Body of pancreas (tissue), 4 donors: ENCODE results near the gene TEKT3. TPM values are rescaled to one million over a fixed set of nuclear protein-coding genes. Genes with fewer than 3 reads are reported as not detected.

ENCODE experiments used
- ATAC-seq: fragments of 150-250 bp; one replicate; pipeline ENCODE4 v1.9.1; 2016
- DNase-seq, 4 donors: peaks; one replicate each; pipeline ENCODE4 v3.0.0-alpha.2; 2019
- H3K27ac ChIP-seq, 4 donors: fragments of 200-600 bp; sonication (generic); 1 replicate in 3 of 4; 2 replicates in 1 of 4; pipeline versions ENCODE4 v1.5.1 to v1.6.1; 2016 to 2019; ENCODE audit warnings: mild to moderate bottlenecking in 1 of 4, mixed read lengths in 1 of 4, moderate library complexity in 1 of 4
- H3K27me3 ChIP-seq, 2 donors: fragments of 200-600 bp; sonication (generic); one replicate each; pipeline ENCODE4 v1.6.0; 2016; ENCODE audit warnings: mild to moderate bottlenecking in 1 of 2
- H3K36me3 ChIP-seq, 2 donors: fragments of 200-600 bp; sonication (generic); replicated peaks in 1 of 2; 2 replicates each; pipeline ENCODE4 v1.5.1; 2016; ENCODE audit warnings: low read depth in 2 of 2; ENCODE audit not compliant: insufficient read depth in 1 of 2
- H3K4me1 ChIP-seq: fragments of 200-600 bp; sonication (generic); one replicate; pipeline ENCODE4 v1.6.0; 2016
- H3K4me3 ChIP-seq, 2 donors: fragments of 200-600 bp; sonication (generic); 1 replicate in 1 of 2; 2 replicates in 1 of 2; pipeline ENCODE4 v1.5.1; 2016 to 2019
- H3K9me3 ChIP-seq, 3 donors: fragments of 200-600 bp; sonication (generic); 1 replicate in 2 of 3; 2 replicates in 1 of 3; pipeline ENCODE4 v1.5.1; 2016
- POLR2A ChIP-seq, 3 donors: fragments of 450-650 bp; IDR thresholded peaks; one replicate each; pipeline ENCODE4 v1.6.1; 2016; ENCODE audit warnings: antibody characterized with exemption in 3 of 3, mild to moderate bottlenecking in 2 of 3
- WGBS, 2 donors: methylation state at CpG; one replicate each; pipeline ENCODE4 v1.1.5; 2017; 5-methylcytosine and 5-hydroxymethylcytosine counted together
- intact Hi-C: fragments of 100-400 bp; cut with DNase I; formaldehyde crosslinking; loops from one replicate; pipeline ENCODE4 v1.15.1; 2023
- total RNA-seq, 2 donors: library from RNA; depleted of rRNA; stranded (reverse); fragments of >200 nt; gene quantifications; one replicate each; pipeline ENCODE4 v1.1.0, GENCODE V29; 2016
- TF ChIP-seq, protein P1 (sequence below), 7 experiments: fragments of 450-650 bp in 4 of 7; fragments of 200-600 bp in 3 of 7; sonication (generic) in 3 of 7; IDR thresholded peaks; one replicate each; pipeline ENCODE4 v1.5.1; 2016 to 2019; ENCODE audit warnings: antibody characterized with exemption in 7 of 7

TEKT3 gene
- total RNA-seq, 2 donors from 2014 or later: not detected

- no peak overlapping the region for H3K27ac ChIP-seq
- no peaks in the 10 kb centered on the region for H3K36me3 ChIP-seq
- no peaks in the 10 kb centered on the region for H3K9me3 ChIP-seq
- no peak for ATAC-seq
- WGBS, 2 donors: 73 to 74% methylated on average over 7 of the region's 7 CpGs
- intact Hi-C loops: no loop called here
- H3K4me3 ChIP-seq: no peak overlapping the region
- DNase-seq: no peak
- TF ChIP-seq, protein P1, sequence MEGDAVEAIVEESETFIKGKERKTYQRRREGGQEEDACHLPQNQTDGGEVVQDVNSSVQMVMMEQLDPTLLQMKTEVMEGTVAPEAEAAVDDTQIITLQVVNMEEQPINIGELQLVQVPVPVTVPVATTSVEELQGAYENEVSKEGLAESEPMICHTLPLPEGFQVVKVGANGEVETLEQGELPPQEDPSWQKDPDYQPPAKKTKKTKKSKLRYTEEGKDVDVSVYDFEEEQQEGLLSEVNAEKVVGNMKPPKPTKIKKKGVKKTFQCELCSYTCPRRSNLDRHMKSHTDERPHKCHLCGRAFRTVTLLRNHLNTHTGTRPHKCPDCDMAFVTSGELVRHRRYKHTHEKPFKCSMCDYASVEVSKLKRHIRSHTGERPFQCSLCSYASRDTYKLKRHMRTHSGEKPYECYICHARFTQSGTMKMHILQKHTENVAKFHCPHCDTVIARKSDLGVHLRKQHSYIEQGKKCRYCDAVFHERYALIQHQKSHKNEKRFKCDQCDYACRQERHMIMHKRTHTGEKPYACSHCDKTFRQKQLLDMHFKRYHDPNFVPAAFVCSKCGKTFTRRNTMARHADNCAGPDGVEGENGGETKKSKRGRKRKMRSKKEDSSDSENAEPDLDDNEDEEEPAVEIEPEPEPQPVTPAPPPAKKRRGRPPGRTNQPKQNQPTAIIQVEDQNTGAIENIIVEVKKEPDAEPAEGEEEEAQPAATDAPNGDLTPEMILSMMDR (IDR thresholded peaks at IDR 0.05): no peak
- no peak for TF ChIP-seq POLR2A (IDR thresholded peaks at IDR 0.05)
- H3K4me1 ChIP-seq: no peaks in the 10 kb centered on the region
- H3K27me3 ChIP-seq: no peaks in the 10 kb centered on the region
Observed at GRCh38 chr17:15361151-15361550, 19.8 kb upstream of the TEKT3 start.

DNA sequence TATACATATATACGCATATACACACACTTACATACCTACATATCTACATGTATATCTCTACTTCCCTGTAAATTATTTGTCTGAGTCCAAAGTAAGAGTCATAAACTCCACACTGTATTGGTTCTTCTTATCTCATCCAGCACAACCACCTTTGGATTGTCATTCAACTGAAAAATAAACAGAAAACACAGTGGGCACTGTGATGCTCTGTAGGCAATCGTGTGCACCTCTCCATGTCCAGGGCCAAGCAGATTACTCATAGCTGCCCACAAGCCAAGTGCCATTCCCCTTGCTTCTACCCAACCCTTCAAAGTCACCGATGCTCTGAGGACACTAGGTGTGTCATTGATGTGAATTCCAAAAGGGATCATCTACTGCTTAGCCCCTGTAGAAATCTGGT lies 12.9 kb upstream of the TEKT3 start:
- no peak for DNase-seq
- TF ChIP-seq, protein P1 (IDR thresholded peaks at IDR 0.05): no peak
- H3K27ac ChIP-seq: no peak overlapping the region
- no peaks in the 10 kb centered on the region for H3K9me3 ChIP-seq
- 82 to 91% methylated on average over 3 of the region's 3 CpGs for WGBS, 2 donors
- no peaks in the 10 kb centered on the region for H3K4me1 ChIP-seq
- intact Hi-C loops: no loop called here
- ATAC-seq: no peak
- no peak overlapping the region for H3K4me3 ChIP-seq
- H3K36me3 ChIP-seq: no peaks in the 10 kb centered on the region
- no peaks in the 10 kb centered on the region for H3K27me3 ChIP-seq

DNA sequence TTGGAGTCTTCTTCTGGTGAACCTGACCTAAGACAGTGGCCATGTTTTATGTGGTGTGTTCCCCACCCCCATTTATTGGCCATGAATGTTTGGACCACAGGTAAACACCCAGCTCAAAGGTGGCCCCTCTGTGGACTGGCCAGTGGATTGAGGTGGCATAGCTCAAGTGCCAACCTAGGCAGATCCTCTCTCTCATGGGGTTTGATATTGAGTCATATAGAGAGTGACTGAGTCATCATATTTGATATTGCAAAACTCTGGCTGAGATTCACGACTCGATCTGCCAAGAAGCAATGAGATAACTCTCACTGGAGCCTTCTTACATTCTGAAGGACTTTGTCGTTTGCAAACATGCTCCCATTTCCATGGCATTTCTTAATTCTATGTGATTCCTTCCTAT lies 10.5 kb upstream of the TEKT3 start:
- Histone ChIP-seq H3K36me3 (no peaks in the 10 kb centered on the region), H3K27me3 (no peaks in the 10 kb centered on the region), H3K4me3 (no peak overlapping the region), H3K4me1 (no peaks in the 10 kb centered on the region), H3K27ac (no peak overlapping the region), H3K9me3 (no peaks in the 10 kb centered on the region)
- intact Hi-C loops: no loop called here
- WGBS, 2 donors: 51 to 58% methylated on average over 3 of the region's 3 CpGs
- peak in 2 of 4 donors; percentile 13 to 24 for DNase-seq
- TF ChIP-seq, protein P1 (IDR thresholded peaks at IDR 0.05): no peak
- TF ChIP-seq POLR2A (IDR thresholded peaks at IDR 0.05): no peak
- peak; percentile 59 for ATAC-seq

DNA sequence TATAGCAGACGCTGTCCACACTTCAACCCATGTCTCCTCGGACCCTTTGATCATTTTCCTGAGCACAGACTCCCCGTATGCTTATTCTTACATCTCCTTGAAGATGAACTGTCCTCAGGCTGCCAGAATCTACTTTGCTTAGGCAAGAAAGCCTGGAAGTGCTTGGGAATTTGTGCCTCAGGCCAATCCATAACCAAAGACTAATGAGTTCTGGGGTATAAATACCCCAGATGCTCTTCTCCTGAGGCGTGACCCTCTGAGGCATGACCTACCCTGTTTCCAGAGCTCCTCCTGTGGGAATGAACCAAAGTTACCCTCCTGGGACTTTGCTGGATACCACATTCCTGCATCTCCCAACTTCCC lies 10.1 kb upstream of the TEKT3 start:
- Histone ChIP-seq H3K27me3 (no peaks in the 10 kb centered on the region), H3K4me3 (no peak overlapping the region), H3K27ac (no peak overlapping the region), H3K36me3 (no peaks in the 10 kb centered on the region), H3K4me1 (no peaks in the 10 kb centered on the region), H3K9me3 (no peaks in the 10 kb centered on the region)
- no peak for ATAC-seq
- intact Hi-C loops: no loop called here
- DNase-seq: no peak
- 57 to 59% methylated on average over 4 of the region's 4 CpGs for WGBS, 2 donors
- TF ChIP-seq POLR2A (IDR thresholded peaks at IDR 0.05): no peak
- TF ChIP-seq, protein P1 (IDR thresholded peaks at IDR 0.05): no peak

DNA sequence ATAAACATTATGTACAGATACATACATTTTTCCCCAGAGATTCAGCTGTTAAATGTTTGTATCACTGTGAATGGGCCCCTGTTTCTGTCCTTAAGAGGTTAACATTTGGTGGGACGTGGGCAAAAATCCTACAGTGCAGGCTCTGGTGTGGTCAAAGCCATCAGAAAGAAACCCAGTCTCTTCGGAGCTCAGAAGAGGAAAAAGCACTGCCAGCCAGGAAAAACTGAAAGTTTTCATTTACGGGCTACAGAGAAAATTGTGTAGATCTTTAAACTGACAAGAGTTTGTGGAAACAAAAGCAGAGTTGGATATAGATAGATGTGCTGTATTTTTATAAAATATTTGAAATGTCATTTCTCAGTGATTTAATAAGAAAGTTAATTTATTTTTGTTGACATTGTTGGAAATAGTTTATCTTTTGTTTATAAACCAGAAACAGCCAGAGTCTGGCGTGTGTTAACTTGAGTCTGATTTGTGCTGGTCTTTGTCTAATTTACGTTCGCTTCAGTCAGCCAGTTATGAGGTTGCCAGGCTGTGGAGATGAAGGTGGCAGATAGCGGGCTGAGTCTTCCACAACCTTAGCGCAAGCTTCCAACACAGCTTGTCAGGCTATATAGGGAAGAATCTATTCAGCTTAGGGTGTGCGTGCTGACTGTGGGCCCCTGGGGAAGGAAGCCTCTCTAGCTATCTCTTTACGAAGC lies 9.5 kb upstream of the TEKT3 start:
- H3K4me3 ChIP-seq: no peak overlapping the region
- ATAC-seq: no peak
- no peaks in the 10 kb centered on the region for H3K36me3 ChIP-seq
- H3K4me1 ChIP-seq: no peaks in the 10 kb centered on the region
- no peaks in the 10 kb centered on the region for H3K9me3 ChIP-seq
- intact Hi-C loops: no loop called here
- no peak for TF ChIP-seq POLR2A (IDR thresholded peaks at IDR 0.05)
- 72 to 82% methylated on average over 10 of the region's 10 CpGs for WGBS, 2 donors
- no peak for DNase-seq
- no peaks in the 10 kb centered on the region for H3K27me3 ChIP-seq
- no peak overlapping the region for H3K27ac ChIP-seq
